Suppressor macrophage (primary cell): ENCODE results near the gene WRAP53.
"Not testable (repeated sequence)": the region's sequence is repeated elsewhere in the genome, so short reads cannot be mapped to it uniquely, and the experiment has no call there.

ENCODE experiments used
- DNase-seq, 4 experiments: peaks; one replicate each; pipeline ENCODE4 v3.0.0-alpha.2; 2020 to 2022
- total RNA-seq, 17 experiments: gene quantifications; one replicate each; lab custom pipeline; 2026; ENCODE audit warnings: mixed read lengths in 6 of 17, inconsistent platforms in 3 of 17; lab: John Stamatoyannopoulos, UW

WRAP53 gene
- total RNA-seq, result 3.1 to 12.6 (median 4.8) reads per million in 17 experiments

GRCh38 chr17:7687908-7688807 lies at the start of gene WRAP53:
WRAP53 (plus strand) TSS chr17:7688477; CDS start chr17:7688649, 172 bp downstream.
- DNase-seq, result peak; percentile 97 to 99 (median 98)

- no peak for DNase-seq
Measured at GRCh38 chr17:7640783-7641182, 47.5 kb upstream of the WRAP53 start.

- DNase-seq, result not testable (repeated sequence)
Measured at GRCh38 chr17:7641635-7642034, 46.6 kb upstream of the WRAP53 start.

GRCh38 chr17:7644775-7645174 lies 43.5 kb upstream of the WRAP53 start:
- peak; percentile 47 to 79 (median 61) for DNase-seq

GRCh38 chr17:7646457-7646856 lies 41.8 kb upstream of the WRAP53 start:
- DNase-seq, result no peak

- DNase-seq, result peak; percentile 55 to 83 (median 58)
Measured at GRCh38 chr17:7647018-7647417, 41.3 kb upstream of the WRAP53 start.

- peak; percentile 44 to 71 (median 62) for DNase-seq
Measured at GRCh38 chr17:7650509-7651096, 37.7 kb upstream of the WRAP53 start, which contains the start of gene ATP1B2. ATP1B2 (plus strand) TSS chr17:7650926; CDS start chr17:7651519, 593 bp downstream.

GRCh38 chr17:7651097-7651664 lies 37.1 kb upstream of the WRAP53 start:
- DNase-seq, result no peak

- DNase-seq, result no peak
Measured at GRCh38 chr17:7651665-7652387, 36.5 kb upstream of the WRAP53 start.

GRCh38 chr17:7652388-7653356 lies 35.6 kb upstream of the WRAP53 start:
- DNase-seq, result no peak

- no peak for DNase-seq
Measured at GRCh38 chr17:7654832-7655540, 33.3 kb upstream of the WRAP53 start.

- no peak for DNase-seq
Measured at GRCh38 chr17:7655541-7655840, 32.8 kb upstream of the WRAP53 start.

- peak in 1 of 4 experiments; percentile 27 for DNase-seq
Measured at GRCh38 chr17:7656958-7657609, 31.2 kb upstream of the WRAP53 start.

GRCh38 chr17:7667656-7668406 lies 20.4 kb upstream of the WRAP53 start:
- DNase-seq, result no peak

- no peak for DNase-seq
Measured at GRCh38 chr17:7668482-7668881, 19.8 kb upstream of the WRAP53 start.

GRCh38 chr17:7673239-7673638 lies 15.0 kb upstream of the WRAP53 start:
- peak; percentile 51 to 61 (median 58) for DNase-seq

- DNase-seq, result no peak
Measured at GRCh38 chr17:7674934-7675333, 13.3 kb upstream of the WRAP53 start.

- DNase-seq, result no peak
Measured at GRCh38 chr17:7676533-7676932, 11.7 kb upstream of the WRAP53 start.

GRCh38 chr17:7677388-7678067 lies 10.7 kb upstream of the WRAP53 start:
- no peak for DNase-seq
